ENCODE results near the gene ZNF335.

- TF ChIP-seq POLR2AphosphoS5 (IDR thresholded peaks at IDR 0.05; ENCODE audit: low read depth, low read length) = no peak
- TF ChIP-seq POLR2A (IDR thresholded peaks at IDR 0.05; ENCODE audit: low read depth, low read length) = no peak
- TF ChIP-seq TAF1 (IDR thresholded peaks at IDR 0.05; ENCODE audit: low read depth, low read length) = no peak
- no peak for TF ChIP-seq SPI1 (IDR thresholded peaks at IDR 0.05; ENCODE audit: low read depth, low read length)
Observed at GRCh38 chr20:45904583-45905504, 67.2 kb downstream of the ZNF335 start.
